GM12878 (cell line): ENCODE results near the gene SMG6. TPM values are rescaled to one million over a fixed set of nuclear protein-coding genes. Genes with fewer than 3 reads are reported as not detected.

Source experiments
- BRCA1 ChIP-seq: IDR thresholded peaks from 2 replicates; pipeline ENCODE4 v1.6.1; 2011; ENCODE audit warnings: low read depth, low read length, improper control_type of control experiment
- CREM ChIP-seq: IDR thresholded peaks from 2 replicates; pipeline ENCODE4 v1.6.1; 2014; ENCODE audit warnings: antibody characterized with exemption, low read depth
- EED ChIP-seq: sonication (generic); IDR thresholded peaks from 2 replicates; pipeline ENCODE4 v1.6.1; 2016; ENCODE audit warnings: antibody characterized with exemption, low read depth
- EP300 ChIP-seq, 2 experiments: fragments of 150-350 bp in 1 of 2; IDR thresholded peaks; 2 replicates each; pipeline ENCODE4 v1.6.1; 2011 to 2012; ENCODE audit warnings: low read depth in 2 of 2, low read length in 2 of 2, borderline replicate concordance in 1 of 2, improper control_type of control experiment in 1 of 2, inconsistent platforms in 1 of 2; ENCODE audit not compliant: control insufficient read depth in 1 of 2
- ETV6 ChIP-seq, 2 experiments: fragments of 450-650 bp in 1 of 2; IDR thresholded peaks in 1 of 2; conservative IDR thresholded peaks in 1 of 2; 2 replicates each; pipeline ENCODE4 v1.6.1; 2014; ENCODE audit warnings: antibody characterized with exemption in 1 of 2, borderline replicate concordance in 1 of 2, low read depth in 1 of 2, mild to moderate bottlenecking in 1 of 2, moderate library complexity in 1 of 2
- HDGF ChIP-seq: fragments of 450-650 bp; IDR thresholded peaks from 2 replicates; pipeline ENCODE4 v1.6.1; 2016; ENCODE audit warnings: antibody characterized with exemption
- IRF4 ChIP-seq: IDR thresholded peaks from 2 replicates; pipeline ENCODE4 v1.6.1; 2011; ENCODE audit warnings: low read depth, low read length
- KLF5 ChIP-seq: fragments of 450-650 bp; IDR thresholded peaks from 2 replicates; pipeline ENCODE4 v1.6.1; 2014; ENCODE audit warnings: mild to moderate bottlenecking; ENCODE audit not compliant: partially characterized antibody
- NFYA ChIP-seq: IDR thresholded peaks from 2 replicates; pipeline ENCODE4 v1.6.1; 2011; ENCODE audit warnings: low read depth, mild to moderate bottlenecking, low read length, improper control_type of control experiment, borderline replicate concordance
- NR2C2 ChIP-seq: IDR thresholded peaks from 2 replicates; pipeline ENCODE4 v1.6.1; 2011; ENCODE audit warnings: borderline replicate concordance, low read depth; ENCODE audit not compliant: control insufficient read depth, insufficient read length
- NR2F1 ChIP-seq: fragments of 450-650 bp; conservative IDR thresholded peaks from 2 replicates; pipeline ENCODE4 v1.6.1; 2017; ENCODE audit warnings: mild to moderate bottlenecking
- POLR2AphosphoS5 ChIP-seq: IDR thresholded peaks from 2 replicates; pipeline ENCODE4 v1.6.1; 2011; ENCODE audit warnings: mild to moderate bottlenecking, low read length, inconsistent platforms
- RAD51 ChIP-seq: fragments of 450-650 bp; IDR thresholded peaks from 2 replicates; pipeline ENCODE4 v1.6.1; 2016; ENCODE audit warnings: moderate library complexity, mild to moderate bottlenecking, inconsistent platforms
- RB1 ChIP-seq: fragments of 450-650 bp; formaldehyde crosslinking; IDR thresholded peaks from 2 replicates; pipeline ENCODE4 v1.6.1; 2017; ENCODE audit warnings: mild to moderate bottlenecking, borderline replicate concordance
- RBBP5 ChIP-seq: fragments of 200-600 bp; sonication (generic); conservative IDR thresholded peaks from 2 replicates; pipeline ENCODE4 v1.6.1; 2016
- SMAD1 ChIP-seq: fragments of 450-650 bp; IDR thresholded peaks from 2 replicates; pipeline ENCODE4 v1.6.1; 2018; ENCODE audit warnings: mild to moderate bottlenecking, low read depth; ENCODE audit not compliant: partially characterized antibody
- TAF1 ChIP-seq: IDR thresholded peaks from 2 replicates; pipeline ENCODE4 v1.6.1; 2011; ENCODE audit warnings: mild to moderate bottlenecking, low read depth, low read length, borderline replicate concordance
- ZNF384 ChIP-seq: IDR thresholded peaks from 2 replicates; pipeline ENCODE4 v1.6.1; 2012; ENCODE audit warnings: low read depth, mild to moderate bottlenecking, low read length, improper control_type of control experiment, borderline replicate concordance
- polyA plus RNA-seq, 11 experiments: library from polyadenylated mRNA; depleted of rRNA in 4 of 11; unstranded in 6 of 11; stranded (reverse) in 5 of 11; fragments of >200 nt; fragmentation: Nextera tagmentation in 4 of 11; fragmentation: Illumina TruSeq in 1 of 11; extraction: Ambion mirVana in 4 of 11; extraction: Trizol in 1 of 11; gene quantifications; 1 replicate in 1 of 11; 2 replicates in 10 of 11; pipeline versions ENCODE4 v1.2.1 to v1.2.3, GENCODE V29; 2011 to 2016; ENCODE audit warnings: inconsistent platforms in 2 of 11, missing spikeins in 2 of 11, low read depth in 1 of 11
- total RNA-seq, 4 experiments: library from RNA; depleted of rRNA in 3 of 4; stranded (reverse); fragments of >200 nt in 3 of 4; fragmentation: Illumina TruSeq in 1 of 4; extraction: Trizol in 1 of 4; gene quantifications; 2 replicates each; pipeline versions ENCODE4 v1.2.1 to v1.2.3, GENCODE V29; 2013 to 2021
- TF ChIP-seq, protein P1 (sequence below): fragments of 450-650 bp; IDR thresholded peaks from 2 replicates; pipeline ENCODE4 v1.6.1; 2018; ENCODE audit warnings: borderline replicate concordance, mild to moderate bottlenecking; ENCODE audit not compliant: partially characterized antibody
- TF ChIP-seq, protein P2 (sequence below): fragments of 450-650 bp; IDR thresholded peaks from 2 replicates; pipeline ENCODE4 v1.6.1; 2017; ENCODE audit warnings: borderline replicate concordance
- TF ChIP-seq, protein P3 (sequence below): IDR thresholded peaks from 2 replicates; pipeline ENCODE4 v1.6.1; 2012; ENCODE audit warnings: low read depth, low read length, improper control_type of control experiment
- TF ChIP-seq, protein P4 (sequence below): fragments of 450-650 bp; IDR thresholded peaks from 2 replicates; pipeline ENCODE4 v1.6.1; 2017; ENCODE audit warnings: mild to moderate bottlenecking, moderate library complexity

Gene SMG6
- total and polyA plus RNA-seq, 10 of the 15 experiments (the other 5 are each of a cell fraction or from before 2014, with no cell fraction given): 0.58 to 28.7 (median 15.7) TPM

DNA sequence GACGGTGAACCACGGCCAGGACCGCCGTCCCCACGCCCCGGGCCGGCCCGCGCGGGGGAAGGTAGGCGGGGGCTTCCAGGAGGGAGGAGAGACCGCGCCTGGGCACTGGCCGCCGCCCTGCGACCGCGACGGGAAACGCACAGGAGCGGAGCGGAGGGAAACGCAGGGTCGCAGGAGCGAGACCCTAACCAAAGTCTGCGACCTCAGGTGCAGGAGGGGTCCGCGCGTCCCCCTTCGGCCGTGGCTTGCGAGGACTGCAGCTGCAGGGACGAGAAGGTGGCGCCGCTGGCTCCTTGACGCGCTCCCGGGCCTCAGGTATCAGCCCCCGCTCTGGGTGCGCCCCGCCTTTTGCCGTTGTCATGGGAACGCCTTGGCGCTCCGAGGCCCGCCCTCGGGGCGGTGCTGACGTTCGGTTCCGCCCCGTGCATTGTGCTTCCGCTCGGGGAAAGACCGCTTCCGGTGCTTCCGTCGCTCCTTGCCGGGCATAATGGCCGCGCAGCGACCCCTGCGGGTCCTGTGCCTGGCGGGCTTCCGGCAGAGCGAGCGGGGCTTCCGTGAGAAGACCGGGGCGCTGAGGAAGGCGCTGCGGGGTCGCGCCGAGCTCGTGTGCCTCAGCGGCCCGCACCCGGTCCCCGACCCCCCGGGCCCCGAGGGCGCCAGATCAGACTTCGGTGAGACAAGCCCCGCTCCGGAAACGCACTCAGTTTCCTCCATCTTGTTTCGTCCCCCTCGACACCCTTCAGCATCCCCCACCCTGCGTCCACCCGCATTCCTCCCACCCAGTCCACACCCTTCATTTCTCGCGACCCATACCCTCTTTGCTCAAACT is 261.8 kb downstream of the SMG6 start, which contains the start of gene OVCA2 (continued):
- peak; percentile 67 for TF ChIP-seq NR2F1
- TF ChIP-seq IRF4: 0 out of 2 replicates have a peak, but pooled peaks have one; percentile 24
- no peak for TF ChIP-seq ZNF384
- no peak for TF ChIP-seq NFYA
- TF ChIP-seq, protein P1, sequence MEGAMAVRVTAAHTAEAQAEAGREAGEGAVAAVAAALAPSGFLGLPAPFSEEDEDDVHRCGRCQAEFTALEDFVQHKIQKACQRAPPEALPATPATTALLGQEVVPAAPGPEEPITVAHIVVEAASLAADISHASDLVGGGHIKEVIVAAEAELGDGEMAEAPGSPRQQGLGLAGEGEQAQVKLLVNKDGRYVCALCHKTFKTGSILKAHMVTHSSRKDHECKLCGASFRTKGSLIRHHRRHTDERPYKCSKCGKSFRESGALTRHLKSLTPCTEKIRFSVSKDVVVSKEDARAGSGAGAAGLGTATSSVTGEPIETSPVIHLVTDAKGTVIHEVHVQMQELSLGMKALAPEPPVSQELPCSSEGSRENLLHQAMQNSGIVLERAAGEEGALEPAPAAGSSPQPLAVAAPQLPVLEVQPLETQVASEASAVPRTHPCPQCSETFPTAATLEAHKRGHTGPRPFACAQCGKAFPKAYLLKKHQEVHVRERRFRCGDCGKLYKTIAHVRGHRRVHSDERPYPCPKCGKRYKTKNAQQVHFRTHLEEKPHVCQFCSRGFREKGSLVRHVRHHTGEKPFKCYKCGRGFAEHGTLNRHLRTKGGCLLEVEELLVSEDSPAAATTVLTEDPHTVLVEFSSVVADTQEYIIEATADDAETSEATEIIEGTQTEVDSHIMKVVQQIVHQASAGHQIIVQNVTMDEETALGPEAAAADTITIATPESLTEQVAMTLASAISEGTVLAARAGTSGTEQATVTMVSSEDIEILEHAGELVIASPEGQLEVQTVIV: peak; percentile 36
- TF ChIP-seq SMAD1: no peak
- no peak for TF ChIP-seq EP300 (IDR thresholded peaks at IDR 0.05; ENCODE audit: borderline replicate concordance in 1 of 2, control insufficient read depth in 1 of 2, low read depth in 2 of 2, low read length in 2 of 2)
- peak; percentile 70 for TF ChIP-seq HDGF
- TF ChIP-seq, protein P2, sequence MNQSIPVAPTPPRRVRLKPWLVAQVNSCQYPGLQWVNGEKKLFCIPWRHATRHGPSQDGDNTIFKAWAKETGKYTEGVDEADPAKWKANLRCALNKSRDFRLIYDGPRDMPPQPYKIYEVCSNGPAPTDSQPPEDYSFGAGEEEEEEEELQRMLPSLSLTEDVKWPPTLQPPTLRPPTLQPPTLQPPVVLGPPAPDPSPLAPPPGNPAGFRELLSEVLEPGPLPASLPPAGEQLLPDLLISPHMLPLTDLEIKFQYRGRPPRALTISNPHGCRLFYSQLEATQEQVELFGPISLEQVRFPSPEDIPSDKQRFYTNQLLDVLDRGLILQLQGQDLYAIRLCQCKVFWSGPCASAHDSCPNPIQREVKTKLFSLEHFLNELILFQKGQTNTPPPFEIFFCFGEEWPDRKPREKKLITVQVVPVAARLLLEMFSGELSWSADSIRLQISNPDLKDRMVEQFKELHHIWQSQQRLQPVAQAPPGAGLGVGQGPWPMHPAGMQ: no peak
- TF ChIP-seq BRCA1: no peak
- peak; percentile 91 for TF ChIP-seq POLR2AphosphoS5
- TF ChIP-seq CREM: peak; percentile 85
- TF ChIP-seq RBBP5: no peak
- TF ChIP-seq TAF1: peak; percentile 92
- TF ChIP-seq, protein P3, sequence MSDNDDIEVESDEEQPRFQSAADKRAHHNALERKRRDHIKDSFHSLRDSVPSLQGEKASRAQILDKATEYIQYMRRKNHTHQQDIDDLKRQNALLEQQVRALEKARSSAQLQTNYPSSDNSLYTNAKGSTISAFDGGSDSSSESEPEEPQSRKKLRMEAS: peak; percentile 39; the same call in 1 of the 2 replicates
- TF ChIP-seq NR2C2: no peak
- peak in 1 of 2 experiments; percentile 70; a peak in 1 of 4 replicates for TF ChIP-seq ETV6 (conservative IDR thresholded peaks at IDR 0.05 in 1 of 2, IDR thresholded peaks at IDR 0.05 in 1 of 2; ENCODE audit: borderline replicate concordance in 1 of 2, low read depth in 1 of 2)
- TF ChIP-seq, protein P4, sequence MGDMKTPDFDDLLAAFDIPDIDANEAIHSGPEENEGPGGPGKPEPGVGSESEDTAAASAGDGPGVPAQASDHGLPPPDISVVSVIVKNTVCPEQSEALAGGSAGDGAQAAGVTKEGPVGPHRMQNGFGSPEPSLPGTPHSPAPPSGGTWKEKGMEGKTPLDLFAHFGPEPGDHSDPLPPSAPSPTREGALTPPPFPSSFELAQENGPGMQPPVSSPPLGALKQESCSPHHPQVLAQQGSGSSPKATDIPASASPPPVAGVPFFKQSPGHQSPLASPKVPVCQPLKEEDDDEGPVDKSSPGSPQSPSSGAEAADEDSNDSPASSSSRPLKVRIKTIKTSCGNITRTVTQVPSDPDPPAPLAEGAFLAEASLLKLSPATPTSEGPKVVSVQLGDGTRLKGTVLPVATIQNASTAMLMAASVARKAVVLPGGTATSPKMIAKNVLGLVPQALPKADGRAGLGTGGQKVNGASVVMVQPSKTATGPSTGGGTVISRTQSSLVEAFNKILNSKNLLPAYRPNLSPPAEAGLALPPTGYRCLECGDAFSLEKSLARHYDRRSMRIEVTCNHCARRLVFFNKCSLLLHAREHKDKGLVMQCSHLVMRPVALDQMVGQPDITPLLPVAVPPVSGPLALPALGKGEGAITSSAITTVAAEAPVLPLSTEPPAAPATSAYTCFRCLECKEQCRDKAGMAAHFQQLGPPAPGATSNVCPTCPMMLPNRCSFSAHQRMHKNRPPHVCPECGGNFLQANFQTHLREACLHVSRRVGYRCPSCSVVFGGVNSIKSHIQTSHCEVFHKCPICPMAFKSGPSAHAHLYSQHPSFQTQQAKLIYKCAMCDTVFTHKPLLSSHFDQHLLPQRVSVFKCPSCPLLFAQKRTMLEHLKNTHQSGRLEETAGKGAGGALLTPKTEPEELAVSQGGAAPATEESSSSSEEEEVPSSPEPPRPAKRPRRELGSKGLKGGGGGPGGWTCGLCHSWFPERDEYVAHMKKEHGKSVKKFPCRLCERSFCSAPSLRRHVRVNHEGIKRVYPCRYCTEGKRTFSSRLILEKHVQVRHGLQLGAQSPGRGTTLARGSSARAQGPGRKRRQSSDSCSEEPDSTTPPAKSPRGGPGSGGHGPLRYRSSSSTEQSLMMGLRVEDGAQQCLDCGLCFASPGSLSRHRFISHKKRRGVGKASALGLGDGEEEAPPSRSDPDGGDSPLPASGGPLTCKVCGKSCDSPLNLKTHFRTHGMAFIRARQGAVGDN: peak; percentile 54; the same call in 1 of the 2 replicates
- TF ChIP-seq RB1: peak; percentile 37; the same call in 1 of the 2 replicates
- no peak for TF ChIP-seq EED
- TF ChIP-seq KLF5: peak; percentile 69
- TF ChIP-seq RAD51: no peak
